ENCODE results near the gene CAPN15.
"Not testable (repeated sequence)": the region's sequence is repeated elsewhere in the genome, so short reads cannot be mapped to it uniquely, and the experiment has no call there.

CAPN15 gene

DNA sequence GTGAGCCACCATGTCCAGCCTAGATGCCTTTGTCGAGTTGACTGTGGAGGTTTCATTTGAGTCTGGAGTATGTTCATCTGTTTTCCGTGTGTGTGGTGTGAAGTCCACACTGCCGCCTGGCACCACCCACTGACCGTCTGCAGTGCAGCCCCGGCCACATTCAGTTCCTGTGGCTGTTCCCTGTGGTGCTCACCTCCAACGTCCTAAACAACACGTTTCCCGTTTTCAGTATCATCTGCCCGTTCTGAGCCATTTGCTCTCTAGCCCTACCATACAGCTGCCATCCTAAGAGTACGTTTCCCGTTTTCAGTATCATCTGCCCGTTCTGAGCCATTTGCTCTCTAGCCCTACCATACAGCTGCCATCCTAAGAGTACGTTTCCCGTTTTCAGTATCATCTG lies 20.0 kb upstream of the CAPN15 start:
- not testable (repeated sequence) for DNase-seq

DNA sequence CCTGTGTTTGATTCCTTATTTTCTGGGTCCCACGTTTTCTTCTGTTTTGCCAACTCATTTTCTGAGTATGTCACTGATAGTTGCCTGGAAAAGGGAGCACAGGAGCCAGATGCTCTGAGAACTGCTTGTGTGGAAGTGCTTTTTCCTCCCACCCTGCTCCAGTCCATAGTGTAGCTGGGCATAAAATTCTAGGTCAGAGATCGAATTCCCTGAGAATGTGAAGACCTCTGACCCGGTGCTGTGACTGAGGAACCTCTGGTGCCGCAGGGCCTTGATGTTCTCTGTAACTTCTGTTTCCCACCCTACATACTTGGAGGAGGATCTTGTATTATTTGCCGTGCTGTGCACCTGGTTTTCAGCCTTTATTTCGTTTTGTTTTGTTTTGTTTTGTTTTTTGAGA lies 19.5 kb upstream of the CAPN15 start:
- no peak for DNase-seq

DNA sequence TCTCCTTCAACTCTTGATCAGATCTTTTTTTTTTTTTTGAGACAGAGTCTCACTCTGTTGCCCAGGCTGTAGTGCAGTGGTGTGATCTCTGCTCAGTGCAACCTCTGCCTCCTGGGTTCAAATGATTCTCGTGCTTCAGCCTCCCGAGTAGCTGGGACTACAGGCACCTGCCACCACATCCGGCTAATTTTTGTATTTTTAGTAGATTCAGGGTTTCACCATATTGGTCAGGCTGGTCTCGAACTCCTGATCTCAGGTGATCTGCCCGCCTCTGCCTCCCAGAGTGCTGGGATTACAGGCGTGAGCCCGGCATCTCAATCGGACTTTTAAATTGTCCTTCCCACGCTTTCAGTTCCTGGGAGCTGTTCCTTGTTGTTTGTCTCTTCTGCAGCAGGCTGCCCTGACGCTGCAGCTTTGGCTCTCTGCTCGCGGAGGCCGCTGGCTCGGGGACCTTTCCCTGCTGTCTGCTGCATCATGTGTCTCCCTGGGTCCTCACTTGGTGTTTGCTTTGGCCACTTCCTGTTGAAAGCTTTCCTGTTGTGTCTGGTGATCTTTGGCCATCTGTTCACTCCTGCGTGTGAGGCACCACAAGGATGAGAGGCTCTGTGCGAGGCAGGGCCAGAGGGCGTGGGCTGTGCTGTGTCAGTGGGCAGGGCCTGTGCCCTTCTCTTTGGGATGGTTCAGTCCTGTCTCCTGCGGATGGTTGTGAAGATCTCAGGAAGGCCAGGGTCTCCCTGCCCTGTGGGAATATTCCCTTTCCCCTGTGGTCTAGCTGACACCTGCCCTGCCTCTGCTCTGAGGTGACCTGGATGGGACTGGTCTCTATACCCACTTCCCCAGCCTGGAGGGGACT lies 18.4 kb upstream of the CAPN15 start:
- no peak for DNase-seq

DNA sequence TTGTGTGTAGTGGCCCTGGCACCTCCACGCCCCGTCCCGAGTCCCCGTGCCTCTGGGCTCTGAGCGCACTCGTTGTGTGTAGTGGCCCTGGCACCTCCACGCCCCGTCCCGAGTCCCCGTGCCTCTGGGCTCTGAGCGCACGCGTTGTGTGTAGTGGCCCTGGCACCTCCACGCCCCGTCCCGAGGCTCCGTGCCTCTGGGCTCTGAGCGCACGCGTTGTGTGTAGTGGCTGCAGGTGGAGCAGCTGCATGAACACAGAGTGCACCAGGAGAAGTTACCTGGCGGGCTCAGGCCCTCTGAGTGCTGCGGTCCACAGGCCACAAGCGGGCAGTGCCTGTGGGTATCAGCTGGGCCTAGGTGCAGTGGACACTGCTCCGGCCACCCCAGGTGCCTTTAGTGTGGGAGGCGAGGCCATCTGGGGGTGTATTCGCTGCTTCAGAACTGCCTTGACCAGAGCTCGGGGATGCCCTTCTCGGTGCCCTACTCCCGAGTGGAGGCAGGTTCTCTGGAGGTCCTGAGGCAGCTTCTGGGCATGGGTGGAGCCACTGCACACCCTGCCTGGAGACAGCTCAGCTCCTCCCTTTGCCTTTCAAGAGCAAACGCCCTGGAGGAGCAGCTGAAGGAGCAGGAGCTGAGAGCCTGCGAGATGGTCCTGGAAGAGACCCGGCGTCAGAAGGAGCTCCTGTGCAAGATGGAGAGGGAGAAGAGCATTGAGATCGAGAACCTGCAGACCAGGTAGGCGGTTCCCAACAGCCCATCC lies 17.3 kb upstream of the CAPN15 start:
- no peak for DNase-seq

DNA sequence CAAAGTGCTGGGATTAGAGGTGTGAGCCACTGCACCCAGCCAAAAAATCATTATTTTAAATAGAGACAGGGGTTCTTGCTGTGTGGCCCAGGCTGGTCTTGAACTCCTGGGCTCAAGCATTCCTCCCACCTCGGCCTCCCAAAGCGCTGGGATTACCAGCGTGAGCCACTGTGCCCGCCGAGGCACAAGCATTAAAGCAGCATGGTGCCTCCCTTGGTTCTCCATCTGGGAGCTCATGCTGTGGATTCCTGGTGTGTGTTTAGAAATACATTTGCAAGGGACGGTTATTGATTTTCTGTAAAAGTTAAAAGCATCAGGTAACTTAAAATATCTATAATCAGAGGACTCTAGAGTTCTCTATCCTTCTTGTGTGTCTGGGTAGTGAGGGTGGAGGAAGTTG lies 14.7 kb upstream of the CAPN15 start:
- no peak for DNase-seq

DNA sequence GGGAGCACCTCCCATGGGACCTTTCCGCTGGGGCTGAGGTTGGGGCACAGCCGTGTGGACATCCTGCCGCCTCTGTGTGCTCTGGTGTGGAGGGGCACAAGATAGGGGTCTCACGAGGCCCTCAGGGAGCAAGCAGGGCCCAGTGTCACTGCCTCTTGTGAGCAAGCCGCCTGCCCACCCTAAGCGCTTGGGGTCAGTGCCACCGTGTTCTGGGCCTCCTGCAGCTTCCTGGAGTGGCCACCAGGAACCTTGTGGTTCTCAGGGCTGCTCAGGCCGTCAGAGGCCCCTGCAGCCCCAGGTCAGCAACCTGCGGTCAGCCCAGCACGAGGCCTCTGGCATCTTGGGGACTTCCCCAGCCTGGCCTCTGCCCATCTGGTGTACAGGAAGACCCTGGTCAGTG lies 13.6 kb upstream of the CAPN15 start:
- no peak for DNase-seq

DNA sequence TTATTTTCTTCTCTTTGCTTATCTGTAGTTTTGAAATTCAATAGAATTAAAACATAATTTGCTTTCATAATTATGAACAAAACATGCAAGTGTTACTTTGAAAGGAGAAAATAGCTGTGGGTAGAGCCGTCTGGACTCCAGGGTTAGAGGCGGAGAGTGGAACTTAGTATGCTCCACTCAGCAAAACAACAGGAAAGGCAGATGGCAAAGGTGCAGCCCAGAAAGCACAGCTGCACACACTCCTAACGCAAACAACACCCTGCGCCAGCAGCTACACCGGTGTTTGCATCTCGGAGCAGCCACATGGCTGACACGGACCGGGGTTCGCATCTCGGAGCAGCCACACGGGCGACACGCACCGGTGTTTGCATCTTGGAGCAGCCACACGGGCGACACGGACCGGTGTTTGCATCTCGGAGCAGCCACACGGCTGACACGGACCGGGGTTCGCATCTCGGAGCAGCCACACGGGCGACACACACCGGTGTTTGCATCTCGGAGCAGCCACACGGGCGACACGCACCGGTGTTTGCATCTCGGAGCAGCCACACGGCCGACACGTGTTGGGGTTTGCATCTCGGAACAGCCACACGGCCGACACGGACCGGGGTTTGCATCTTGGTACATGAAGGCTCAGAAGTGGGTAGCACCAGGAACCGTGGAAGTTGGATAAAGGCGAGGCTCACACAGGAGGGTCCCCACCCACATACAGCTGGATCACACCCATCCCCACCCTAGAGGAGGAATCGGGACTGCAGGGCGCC lies 12.2 kb upstream of the CAPN15 start:
- DNase-seq: peak; percentile 37 to 56

DNA sequence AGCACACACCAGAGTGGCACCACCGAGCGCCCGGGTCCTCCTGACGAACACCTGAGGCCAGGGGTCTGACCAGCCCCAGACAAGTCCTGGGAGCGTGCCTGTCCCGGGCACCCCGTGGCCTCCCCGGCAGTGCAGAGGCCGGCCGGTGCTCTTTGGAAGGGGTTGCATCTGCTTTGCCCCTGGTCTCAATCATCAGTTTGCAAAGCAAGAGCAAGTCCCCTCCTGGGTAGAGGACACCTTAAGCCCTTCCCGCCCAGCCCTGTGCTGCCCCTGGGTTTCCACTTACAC lies 11.6 kb upstream of the CAPN15 start:
- no peak for DNase-seq

DNA sequence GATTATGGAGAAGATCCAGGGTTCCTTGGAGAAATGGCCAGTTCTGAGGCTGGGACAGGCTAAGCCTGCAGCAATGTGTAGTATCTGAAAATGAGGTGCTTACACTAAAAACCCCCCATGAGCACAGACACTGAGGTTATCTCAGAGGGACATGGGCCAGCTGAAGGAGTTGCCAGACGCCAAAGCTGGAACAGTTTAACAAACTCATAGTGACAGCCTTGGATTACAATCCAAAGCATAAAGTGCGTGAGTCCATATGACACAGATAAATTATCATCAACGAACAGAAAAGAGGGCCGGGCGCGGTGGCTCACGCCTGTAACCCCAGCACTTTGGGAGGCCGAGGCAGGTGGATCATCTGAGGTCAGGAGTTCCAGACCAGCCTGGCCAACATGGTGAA lies 11.2 kb upstream of the CAPN15 start:
- DNase-seq: no peak

DNA sequence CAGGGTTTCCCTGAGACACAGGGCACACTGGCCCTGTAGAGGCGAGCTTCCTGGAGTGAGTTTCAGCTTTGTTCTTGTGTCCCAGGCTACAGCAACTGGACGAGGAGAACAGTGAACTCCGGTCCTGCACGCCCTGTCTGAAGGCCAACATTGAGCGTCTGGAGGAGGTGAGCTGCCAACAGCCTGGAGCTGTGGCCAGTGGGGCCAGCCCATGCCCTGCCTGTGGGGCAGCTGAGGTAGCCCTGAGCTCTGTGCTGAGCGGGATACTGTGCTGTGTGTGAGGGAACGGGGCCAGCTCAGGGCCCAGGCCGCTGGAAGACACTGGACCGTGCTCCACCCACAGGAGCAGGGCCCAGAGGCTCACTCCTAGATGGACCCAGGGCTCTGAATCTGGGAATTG lies 8.7 kb upstream of the CAPN15 start:
- no peak for DNase-seq

DNA sequence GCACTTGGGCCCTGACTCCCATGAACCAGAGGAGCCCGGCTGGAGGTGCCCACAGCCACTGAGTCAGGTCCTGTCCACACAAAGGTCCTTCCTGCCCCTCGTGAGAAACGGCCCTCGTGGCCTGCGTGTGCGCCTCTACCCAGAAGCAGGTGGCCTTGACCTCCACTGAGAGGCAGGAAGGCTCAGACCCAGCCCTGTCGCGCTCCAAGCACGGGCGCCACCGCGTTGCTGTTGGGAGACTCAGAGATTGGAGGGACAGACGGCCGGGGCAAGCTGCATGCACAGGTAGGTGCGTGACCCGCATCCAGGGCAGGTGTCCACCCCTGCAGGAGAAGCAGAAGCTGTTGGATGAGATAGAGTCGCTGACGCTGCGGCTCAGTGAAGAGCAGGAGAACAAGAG lies 8.1 kb upstream of the CAPN15 start:
- no peak for DNase-seq

DNA sequence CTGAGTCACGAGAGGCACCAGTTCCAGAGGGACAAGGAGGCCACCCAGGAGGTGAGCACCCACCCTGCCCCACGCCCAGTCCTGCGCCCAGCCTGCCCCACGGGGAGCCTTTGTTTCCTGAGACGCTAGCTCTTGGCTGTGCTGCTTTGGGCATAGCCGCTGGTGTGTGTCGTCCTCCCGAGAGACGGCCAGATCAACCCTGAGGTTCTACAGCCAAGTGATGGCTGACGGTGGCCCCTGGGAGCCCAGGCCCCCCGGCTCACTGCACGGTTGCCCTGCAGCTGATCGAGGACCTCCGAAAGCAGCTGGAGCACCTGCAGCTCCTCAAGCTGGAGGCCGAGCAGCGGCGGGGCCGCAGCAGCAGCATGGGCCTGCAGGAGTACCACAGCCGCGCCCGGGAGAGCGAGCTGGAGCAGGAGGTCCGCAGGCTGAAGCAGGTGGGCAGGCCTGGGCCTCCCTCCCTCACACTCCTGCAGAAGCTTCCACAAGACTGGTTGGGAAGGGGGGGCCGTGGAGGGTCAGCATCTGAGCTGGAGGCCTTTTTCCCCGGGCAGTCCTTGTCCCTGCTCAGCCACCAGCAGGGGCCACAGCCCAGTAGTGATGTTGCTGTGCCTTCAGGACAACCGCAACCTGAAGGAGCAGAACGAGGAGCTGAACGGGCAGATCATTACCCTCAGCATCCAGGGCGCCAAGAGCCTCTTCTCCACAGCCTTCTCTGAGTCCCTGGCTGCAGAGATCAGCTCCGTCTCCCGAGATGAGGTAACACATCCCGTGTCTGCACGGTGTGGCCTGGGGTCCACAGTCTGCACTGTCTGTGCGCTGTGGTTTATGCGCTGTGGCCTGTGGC lies 7.4 kb upstream of the CAPN15 start:
- no peak for DNase-seq

DNA sequence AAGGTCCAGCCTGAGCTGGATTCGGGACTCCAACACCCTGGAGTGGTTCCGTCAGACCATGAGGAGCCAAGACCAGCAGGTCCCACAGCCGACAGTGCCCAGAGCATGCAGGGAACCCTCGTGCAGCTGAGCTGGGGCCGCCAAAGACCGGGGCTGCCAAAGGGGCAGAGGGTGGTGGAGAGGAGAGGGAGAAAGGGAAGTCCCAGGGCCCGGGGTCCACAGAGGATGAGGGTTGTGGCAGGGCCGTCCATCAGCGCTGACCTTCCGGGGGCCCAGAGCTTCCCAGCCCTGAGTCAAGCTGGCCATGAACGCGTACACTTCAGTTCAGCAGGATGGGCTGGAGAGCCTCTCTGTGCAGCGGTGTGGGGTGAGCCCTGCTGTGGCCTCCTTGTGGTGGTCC lies 6.7 kb upstream of the CAPN15 start:
- DNase-seq: no peak

DNA sequence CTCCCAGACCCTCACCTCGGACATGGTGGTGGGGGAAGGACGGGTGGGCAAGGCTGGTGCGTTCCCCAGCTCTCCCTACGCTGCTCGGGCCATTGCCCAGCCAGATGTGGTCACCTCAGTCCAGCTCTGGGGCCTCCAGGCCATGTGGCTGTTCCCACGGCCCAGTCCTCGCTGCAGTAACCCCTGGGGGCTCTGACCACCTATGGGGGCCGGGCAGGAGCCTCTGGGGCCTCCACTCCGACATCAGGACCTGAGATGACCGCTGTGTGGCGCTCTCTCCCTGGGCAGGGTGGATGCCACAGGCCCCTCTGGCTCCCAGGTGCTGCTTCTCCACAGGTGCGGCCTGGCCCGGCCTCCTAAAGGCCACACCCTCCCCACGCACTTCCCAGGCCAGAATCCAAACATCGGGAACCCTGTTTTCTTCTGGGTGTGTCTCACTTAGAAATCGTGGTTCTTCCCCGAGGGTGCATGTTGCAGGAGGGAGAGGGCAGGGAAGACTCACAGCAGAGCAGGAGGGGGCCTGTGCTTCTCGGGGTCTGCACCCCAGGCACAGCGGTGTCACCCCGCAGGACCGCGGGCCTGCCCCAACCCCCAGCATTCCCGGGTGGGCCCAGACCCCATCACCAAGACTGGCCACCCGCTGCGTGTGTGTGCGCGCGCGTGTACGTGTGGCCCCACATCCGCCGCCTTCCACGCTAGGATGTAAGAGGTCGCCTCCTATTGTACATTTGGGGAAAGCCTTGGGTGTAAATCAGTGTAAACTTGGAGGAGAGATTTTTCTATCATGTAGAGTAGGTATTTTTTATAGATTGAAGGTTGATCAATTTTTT lies 5.9 kb upstream of the CAPN15 start:
- DNase-seq: no peak

DNA sequence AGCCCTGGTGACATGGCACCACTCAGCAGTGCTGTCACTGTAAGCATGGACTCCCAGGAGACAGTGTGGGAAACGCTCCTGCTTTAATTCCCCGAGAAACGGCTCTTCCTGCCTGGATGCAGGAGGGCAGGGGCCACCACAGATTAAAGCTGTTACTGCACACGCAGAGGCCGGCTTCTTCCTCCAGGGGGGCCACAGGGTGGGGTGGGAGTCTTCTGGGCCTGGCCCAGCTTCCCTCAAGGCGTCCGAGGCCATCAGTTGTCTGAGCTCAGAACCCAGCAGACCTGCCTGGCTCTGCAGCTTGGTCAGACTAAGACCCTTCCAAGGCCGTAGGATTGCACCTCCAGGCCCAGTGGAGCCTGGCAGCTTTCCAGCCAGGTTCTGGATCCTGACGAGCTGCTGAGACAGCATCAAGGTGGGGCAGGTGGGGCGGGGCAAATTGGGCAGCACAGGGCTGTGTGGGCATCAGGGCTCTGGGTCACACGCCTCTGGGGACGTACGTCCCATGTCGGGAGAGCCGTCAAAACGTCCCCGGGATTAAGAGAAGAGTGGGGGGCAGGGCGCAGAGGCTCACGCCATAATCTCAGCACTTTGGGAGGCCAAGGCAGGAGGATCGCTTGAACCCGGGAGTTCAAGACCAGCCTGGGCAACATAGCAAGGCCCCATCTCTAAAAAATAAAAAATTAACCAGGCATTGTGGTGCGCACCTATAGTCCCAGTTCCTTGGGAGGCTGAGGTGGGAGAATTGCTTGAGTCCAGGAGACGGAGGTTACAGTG lies 5.0 kb upstream of the CAPN15 start:
- no peak for DNase-seq

DNA sequence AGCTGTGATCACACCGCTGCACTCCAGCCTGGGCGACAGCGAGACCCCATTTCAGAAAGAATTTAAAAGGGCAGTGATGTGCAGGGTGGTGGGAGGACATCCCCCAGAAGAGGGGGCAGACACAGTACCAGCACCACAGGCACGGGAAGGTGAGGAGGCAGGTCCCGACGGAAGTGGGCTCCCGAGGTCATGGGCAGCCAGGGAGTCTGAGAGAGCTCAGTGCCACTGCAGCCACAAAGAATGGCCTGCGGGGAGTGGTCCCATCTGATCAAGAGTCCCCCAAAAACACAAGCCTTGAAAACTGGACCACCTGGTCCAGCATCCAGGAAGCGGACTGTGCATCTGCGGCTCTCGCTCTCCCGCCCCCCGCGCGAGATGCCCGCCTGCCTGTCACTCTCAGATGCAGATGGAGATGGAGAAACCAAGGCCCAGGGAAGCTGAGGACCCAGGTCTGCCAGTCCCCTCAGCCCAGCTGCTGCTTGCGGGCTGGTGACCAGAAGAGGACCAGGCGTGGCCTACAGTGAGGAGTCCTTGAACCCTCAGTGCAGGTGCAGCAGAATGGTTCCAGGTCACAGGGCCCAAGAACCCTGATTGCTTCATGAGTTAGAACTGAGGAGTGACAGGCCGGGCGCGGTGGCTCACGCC lies 4.3 kb upstream of the CAPN15 start:
- no peak for DNase-seq

DNA sequence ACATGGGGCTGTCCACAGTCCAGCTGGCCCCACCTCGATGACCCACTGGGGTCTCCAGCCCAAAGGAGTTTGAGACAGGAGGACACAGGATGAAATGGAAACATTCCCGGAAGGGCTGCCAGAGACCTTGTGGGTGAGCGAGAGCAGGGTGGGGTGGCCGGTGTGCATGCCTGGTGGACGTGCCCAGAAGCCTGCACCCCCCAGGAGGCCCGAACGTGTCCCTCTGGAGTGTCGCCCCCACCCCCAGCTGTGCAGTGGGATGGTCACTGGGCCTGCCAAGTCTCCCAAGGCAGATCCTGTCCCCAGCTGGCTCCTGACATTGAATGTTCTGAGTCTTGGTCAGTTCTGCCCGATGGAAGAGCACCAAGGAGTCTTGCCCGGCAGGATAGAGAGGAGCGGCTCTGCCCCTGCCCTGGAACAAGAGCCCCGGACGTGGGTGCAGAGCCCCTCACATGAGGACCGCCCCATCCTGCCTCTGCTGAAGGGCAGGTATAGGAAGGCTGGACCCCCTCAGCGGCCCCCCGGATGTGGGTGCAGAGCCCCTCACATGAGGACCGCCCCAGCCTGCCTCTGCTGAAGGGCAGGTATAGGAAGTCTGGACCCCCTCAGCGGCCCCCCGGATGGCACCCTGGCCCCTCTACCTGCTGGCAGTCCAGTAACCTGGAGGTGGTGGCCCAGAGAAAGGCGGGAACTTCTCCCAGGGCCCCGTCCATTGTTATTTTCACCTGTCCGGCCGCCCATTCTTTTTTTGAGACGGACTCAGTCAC lies 3.1 kb upstream of the CAPN15 start:
- no peak for DNase-seq

DNA sequence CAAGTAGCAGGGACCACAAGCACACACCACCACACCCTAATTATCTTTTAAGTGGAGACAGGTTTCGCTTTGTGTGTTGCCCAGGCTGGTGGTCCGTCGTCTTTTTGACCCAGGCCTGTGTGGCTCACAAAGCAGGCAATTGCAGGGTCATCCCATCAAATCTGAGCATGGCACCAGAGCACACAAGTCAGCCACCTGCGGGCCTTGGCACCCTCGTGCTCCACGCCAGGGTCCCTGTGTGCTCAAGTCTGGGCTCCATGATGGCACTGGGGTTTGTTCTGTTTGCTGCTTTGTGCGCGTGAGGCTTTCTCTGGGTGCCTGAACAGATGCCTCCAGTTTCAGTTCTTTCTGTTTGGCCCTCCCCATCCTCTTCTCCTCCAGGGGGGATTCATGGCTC lies 2.4 kb upstream of the CAPN15 start:
- DNase-seq: no peak

DNA sequence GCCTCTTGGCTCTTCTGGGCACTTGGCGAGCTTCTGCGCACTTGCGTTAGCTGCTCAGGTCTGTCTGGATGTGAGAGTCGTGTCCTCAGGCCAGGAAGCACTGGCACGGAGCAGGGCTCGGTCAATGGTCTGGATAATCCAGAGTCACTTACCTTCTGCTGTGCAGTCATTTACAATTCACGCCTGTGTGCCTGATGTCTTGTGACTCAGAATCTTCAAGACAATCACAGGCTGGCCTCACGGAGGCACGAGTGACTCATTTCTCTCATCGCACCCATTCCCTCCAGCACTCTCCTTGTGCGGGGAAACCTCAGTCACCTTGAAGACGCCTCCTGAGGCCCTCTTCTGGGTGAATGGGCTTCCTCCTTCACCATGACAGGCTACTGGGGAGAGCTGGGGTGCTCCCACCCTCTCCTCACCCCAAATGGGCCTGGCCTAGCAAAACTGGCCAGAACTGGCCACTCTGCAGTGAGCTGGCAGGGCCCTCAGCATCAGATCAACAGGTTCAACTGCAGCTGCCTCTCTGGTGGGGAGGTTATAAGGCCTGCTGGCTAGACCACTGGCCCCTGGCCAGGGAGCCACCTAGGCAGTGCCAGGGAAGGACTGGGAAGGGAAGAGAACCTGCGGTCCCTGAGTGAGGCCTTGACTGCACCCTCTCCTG lies 1.9 kb upstream of the CAPN15 start:
- DNase-seq: no peak
